HG03095 (cell line): ENCODE measurements around the gene CTNNA1.
"Not testable (repeated sequence)": the region's sequence is repeated elsewhere in the genome, so short reads cannot be mapped to it uniquely, and the experiment has no call there.

ENCODE experiments used
- ATAC-seq: cut with Tn5 transposase; IDR thresholded peaks from one replicate; pipeline ENCODE4 v1.9.1; 2021; ENCODE audit warnings: moderate library complexity; ENCODE audit not compliant: unreplicated experiment

The CTNNA1 gene

GRCh38 chr5:138883211-138883610 lies 130.0 kb downstream of the CTNNA1 start:
- no peak for ATAC-seq

GRCh38 chr5:138884094-138884493 lies 130.9 kb downstream of the CTNNA1 start:
- ATAC-seq: no peak

GRCh38 chr5:138884554-138884953 lies 131.3 kb downstream of the CTNNA1 start:
- ATAC-seq: no peak

- no peak for ATAC-seq
Measured at GRCh38 chr5:138889994-138890393, 136.8 kb downstream of the CTNNA1 start.

- no peak for ATAC-seq
Measured at GRCh38 chr5:138890644-138891043, 137.4 kb downstream of the CTNNA1 start.

- no peak for ATAC-seq
Measured at GRCh38 chr5:138895918-138896317, 142.7 kb downstream of the CTNNA1 start.

- no peak for ATAC-seq
Measured at GRCh38 chr5:138898299-138898698, 145.1 kb downstream of the CTNNA1 start.

- ATAC-seq: no peak
Measured at GRCh38 chr5:138898742-138899141, 145.5 kb downstream of the CTNNA1 start.

GRCh38 chr5:138900281-138900965 lies 147.2 kb downstream of the CTNNA1 start:
- ATAC-seq: no peak

- no peak for ATAC-seq
Measured at GRCh38 chr5:138901716-138902115, 148.5 kb downstream of the CTNNA1 start.

- no peak for ATAC-seq
Measured at GRCh38 chr5:138903130-138903775, 150.0 kb downstream of the CTNNA1 start.

GRCh38 chr5:138905541-138905940 lies 152.3 kb downstream of the CTNNA1 start:
- no peak for ATAC-seq

GRCh38 chr5:138909734-138910133 lies 156.5 kb downstream of the CTNNA1 start:
- ATAC-seq: no peak

- ATAC-seq: no peak
Measured at GRCh38 chr5:138910546-138911185, 157.4 kb downstream of the CTNNA1 start.

- ATAC-seq: no peak
Measured at GRCh38 chr5:138911441-138911840, 158.2 kb downstream of the CTNNA1 start.

GRCh38 chr5:138912093-138912492 lies 158.9 kb downstream of the CTNNA1 start:
- no peak for ATAC-seq

- ATAC-seq: no peak
Measured at GRCh38 chr5:138913773-138914172, 160.5 kb downstream of the CTNNA1 start.

GRCh38 chr5:138914338-138914737 lies 161.1 kb downstream of the CTNNA1 start:
- no peak for ATAC-seq

GRCh38 chr5:138918686-138919085 lies 165.5 kb downstream of the CTNNA1 start:
- no peak for ATAC-seq

GRCh38 chr5:138920181-138920580 lies 167.0 kb downstream of the CTNNA1 start:
- no peak for ATAC-seq

GRCh38 chr5:138921362-138921761 lies 168.1 kb downstream of the CTNNA1 start:
- ATAC-seq: not testable (repeated sequence)

- ATAC-seq: no peak
Measured at GRCh38 chr5:138922494-138922893, 169.3 kb downstream of the CTNNA1 start.
